Hepatocyte (in vitro differentiated cells): ENCODE measurements around the gene TAF12. TPM values are rescaled to one million over a fixed set of nuclear protein-coding genes. Genes with fewer than 3 reads are reported as not detected.
"Not testable (repeated sequence)": the region's sequence is repeated elsewhere in the genome, so short reads cannot be mapped to it uniquely, and the experiment has no call there.

ENCODE experiments used
- DNase-seq: peaks from one replicate; pipeline ENCODE4 v3.0.0-alpha.2; 2016; ENCODE audit warnings: low spot score
- H2AFZ ChIP-seq: fragments of 200-600 bp; sonication (generic); 2 replicates; pipeline ENCODE4 v1.6.0; 2016; ENCODE audit warnings: antibody characterized with exemption, mild to moderate bottlenecking
- H3K27ac ChIP-seq: fragments of 200-600 bp; sonication (generic); 2 replicates; pipeline ENCODE4 v1.5.1; 2016; ENCODE audit warnings: mild to moderate bottlenecking
- H3K27me3 ChIP-seq: fragments of 200-600 bp; sonication (generic); 2 replicates; pipeline ENCODE4 v1.6.1; 2016
- H3K36me3 ChIP-seq: fragments of 200-600 bp; sonication (generic); replicated peaks from 2 replicates; pipeline ENCODE4 v1.5.1; 2016; ENCODE audit warnings: low read depth; ENCODE audit not compliant: insufficient read depth
- H3K4me1 ChIP-seq: fragments of 200-600 bp; sonication (generic); 2 replicates; pipeline ENCODE4 v1.5.1; 2016; ENCODE audit warnings: mild to moderate bottlenecking, moderate library complexity; ENCODE audit not compliant: insufficient read depth
- H3K4me2 ChIP-seq: fragments of 200-600 bp; sonication (generic); 2 replicates; pipeline ENCODE4 v1.6.0; 2016
- H3K4me3 ChIP-seq: fragments of 200-600 bp; sonication (generic); 2 replicates; pipeline ENCODE4 v1.5.1; 2016; ENCODE audit warnings: mild to moderate bottlenecking
- H3K79me2 ChIP-seq: fragments of 200-600 bp; sonication (generic); 2 replicates; pipeline ENCODE4 v1.6.0; 2017; ENCODE audit warnings: mild to moderate bottlenecking
- H3K9me2 ChIP-seq: fragments of 200-600 bp; sonication (generic); replicated peaks from 2 replicates; pipeline ENCODE4 v1.6.0; 2017; ENCODE audit warnings: mild to moderate bottlenecking; ENCODE audit not compliant: insufficient read depth
- H3K9me3 ChIP-seq: fragments of 200-600 bp; sonication (generic); 2 replicates; pipeline ENCODE4 v1.5.1; 2016; ENCODE audit warnings: low read depth, mild to moderate bottlenecking
- H4K20me1 ChIP-seq: fragments of 200-600 bp; sonication (generic); 2 replicates; pipeline ENCODE4 v1.6.0; 2016; ENCODE audit warnings: mild to moderate bottlenecking; ENCODE audit not compliant: insufficient read depth, poor library complexity, severe bottlenecking
- CTCF ChIP-seq: fragments of 200-600 bp; sonication (generic); IDR thresholded peaks from 2 replicates; pipeline ENCODE4 v1.5.1; 2016; ENCODE audit warnings: antibody characterized with exemption, mild to moderate bottlenecking; ENCODE audit not compliant: poor library complexity
- EZH2 ChIP-seq: fragments of 200-600 bp; sonication (generic); IDR thresholded peaks from 2 replicates; pipeline ENCODE4 v1.6.1; 2016; ENCODE audit warnings: antibody characterized with exemption, mild to moderate bottlenecking, borderline replicate concordance
- EZH2phosphoT487 ChIP-seq: fragments of 200-600 bp; sonication (generic); IDR thresholded peaks from one replicate; pipeline ENCODE4 v1.6.1; 2018; ENCODE audit warnings: antibody characterized with exemption, mild to moderate bottlenecking, low read depth, moderate library complexity; ENCODE audit not compliant: unreplicated experiment, severe bottlenecking
- WGBS: methylation state at CpG from one replicate; pipeline ENCODE4 v1.1.6; 2016; ENCODE audit warnings: low lambda C conversion rate; ENCODE audit errors: missing lambda C conversion rate; 5-methylcytosine and 5-hydroxymethylcytosine counted together
- polyA plus RNA-seq: library from polyadenylated mRNA; unstranded; fragments of >200 nt; fragmentation: Nextera tagmentation; extraction: Ambion mirVana; gene quantifications from 2 replicates; pipeline ENCODE4 v1.2.1, GENCODE V29; 2016
- total RNA-seq: library from RNA; depleted of rRNA; stranded (reverse); fragments of >200 nt; gene quantifications from 2 replicates; pipeline ENCODE4 v1.2.3, GENCODE V29; 2014

Gene TAF12
- total and polyA plus RNA-seq, 2 experiments from 2014 or later = 26.5 to 35.0 TPM

GRCh38 chr1:28604962-28605361, 37.9 kb downstream of the TAF12 start:
- Histone ChIP-seq H3K27me3 (no peaks in the 10 kb centered on the region), H3K4me3 (no peak overlapping the region), H3K4me1 (peaks cover 5% of the 10 kb centered on the region), H3K27ac (no peak overlapping the region), H3K79me2 (no peaks in the 10 kb centered on the region), H3K9me3 (no peaks in the 10 kb centered on the region), H2AFZ (no peak overlapping the region), H3K9me2 (no peaks in the 10 kb centered on the region), H3K36me3 (no peaks in the 10 kb centered on the region), H3K4me2 (no peak overlapping the region), H4K20me1 (no peaks in the 10 kb centered on the region)
- TF ChIP-seq EZH2 = no peak
- no peak for DNase-seq
- WGBS = 68% methylated on average over 6 of the region's 6 CpGs

GRCh38 chr1:28604411-28604810, 38.5 kb downstream of the TAF12 start:
- no peaks in the 10 kb centered on the region for H3K36me3 ChIP-seq
- DNase-seq = no peak
- H4K20me1 ChIP-seq = no peaks in the 10 kb centered on the region
- peaks cover 5% of the 10 kb centered on the region for H3K4me1 ChIP-seq
- H3K27me3 ChIP-seq = no peaks in the 10 kb centered on the region
- no peaks in the 10 kb centered on the region for H3K9me3 ChIP-seq
- no peak overlapping the region for H3K4me3 ChIP-seq
- no peak overlapping the region for H3K4me2 ChIP-seq
- no peak overlapping the region for H3K27ac ChIP-seq
- no peaks in the 10 kb centered on the region for H3K9me2 ChIP-seq
- TF ChIP-seq EZH2 (no peak), EZH2phosphoT487 (no peak), CTCF (no peak)
- no peak overlapping the region for H2AFZ ChIP-seq
- H3K79me2 ChIP-seq = no peaks in the 10 kb centered on the region
- WGBS = 85% methylated on average over 5 of the region's 5 CpGs

GRCh38 chr1:28602536-28603439, 40.1 kb downstream of the TAF12 start:
- Histone ChIP-seq H3K79me2 (no peaks in the 10 kb centered on the region), H2AFZ (no peak overlapping the region), H3K27ac (peak overlapping the region; percentile 49), H3K4me2 (no peak overlapping the region), H3K9me3 (no peaks in the 10 kb centered on the region), H3K4me3 (no peak overlapping the region), H3K9me2 (no peaks in the 10 kb centered on the region), H3K36me3 (no peaks in the 10 kb centered on the region), H3K4me1 (peaks cover 5% of the 10 kb centered on the region), H3K27me3 (no peaks in the 10 kb centered on the region), H4K20me1 (no peaks in the 10 kb centered on the region)
- 76% methylated on average over 15 of the region's 15 CpGs for WGBS
- TF ChIP-seq CTCF = peak; percentile 80
- no peak for TF ChIP-seq EZH2
- DNase-seq = peak; percentile 81

GRCh38 chr1:28601696-28602095, 41.2 kb downstream of the TAF12 start:
- no peaks in the 10 kb centered on the region for H3K36me3 ChIP-seq
- H2AFZ ChIP-seq = no peak overlapping the region
- H3K27me3 ChIP-seq = no peaks in the 10 kb centered on the region
- peak; percentile 45 for DNase-seq
- H3K9me3 ChIP-seq = no peaks in the 10 kb centered on the region
- H3K9me2 ChIP-seq = no peaks in the 10 kb centered on the region
- H3K4me1 ChIP-seq = peaks cover 5% of the 10 kb centered on the region
- H3K4me2 ChIP-seq = no peak overlapping the region
- H3K4me3 ChIP-seq = no peak overlapping the region
- H3K79me2 ChIP-seq = no peaks in the 10 kb centered on the region
- no peak for TF ChIP-seq CTCF
- TF ChIP-seq EZH2phosphoT487 = no peak
- no peak for TF ChIP-seq EZH2
- no peaks in the 10 kb centered on the region for H4K20me1 ChIP-seq
- H3K27ac ChIP-seq = peak overlapping the region; percentile 49
- 59% methylated on average over 3 of the region's 3 CpGs for WGBS

GRCh38 chr1:28596276-28596675, 46.6 kb downstream of the TAF12 start:
- WGBS = 95% methylated on average over 11 of the region's 11 CpGs
- H3K27ac ChIP-seq, H3K27me3 ChIP-seq, H3K4me2 ChIP-seq, H3K36me3 ChIP-seq, DNase-seq, H3K9me3 ChIP-seq, H3K79me2 ChIP-seq, H3K9me2 ChIP-seq, H3K4me3 ChIP-seq, H4K20me1 ChIP-seq, H2AFZ ChIP-seq: not testable (repeated sequence)
- H3K4me1 ChIP-seq = peaks cover 10% of the 10 kb centered on the region
